Tibial artery (tissue), 4 donors: ENCODE measurements around the gene SCAMP4.
A peak's percentile ranks its signal among the peaks of the same experiment; 100 is the strongest.

Source experiments
- DNase-seq, 2 donors: peaks; one replicate each; pipeline ENCODE4 v3.0.0-alpha.2; 2019
- H3K27ac ChIP-seq, 2 donors: fragments of 200-600 bp; sonication (generic) in 1 of 2; 1 replicate in 1 of 2; 2 replicates in 1 of 2; pipeline ENCODE4 v1.5.1; 2018 to 2019; ENCODE audit warnings: mild to moderate bottlenecking in 1 of 2
- H3K27me3 ChIP-seq, 2 donors: fragments of 200-600 bp; sonication (generic) in 1 of 2; one replicate each; pipeline versions ENCODE4 v1.5.1 to v1.6.0; 2016 to 2019
- H3K36me3 ChIP-seq, 3 donors: fragments of 200-600 bp; sonication (generic) in 2 of 3; one replicate each; pipeline ENCODE4 v1.5.1; 2016 to 2019; ENCODE audit warnings: mild to moderate bottlenecking in 2 of 3
- H3K4me1 ChIP-seq, 4 donors: fragments of 200-600 bp; sonication (generic) in 2 of 4; 1 replicate in 3 of 4; 2 replicates in 1 of 4; pipeline ENCODE4 v1.5.1; 2016 to 2019
- H3K4me3 ChIP-seq, 2 donors: fragments of 200-600 bp; sonication (generic) in 1 of 2; 1 replicate in 1 of 2; 2 replicates in 1 of 2; pipeline ENCODE4 v1.5.1; 2018 to 2019; ENCODE audit warnings: mild to moderate bottlenecking in 2 of 2
- H3K9me3 ChIP-seq, 3 donors: fragments of 200-600 bp; sonication (generic) in 1 of 3; one replicate each; pipeline ENCODE4 v1.5.1; 2016 to 2019
- intact Hi-C: fragments of 100-400 bp; cut with DNase I; formaldehyde crosslinking; loops from one replicate; pipeline ENCODE4 v1.15.0; 2023; ENCODE audit warnings: low total_unique reads
- TF ChIP-seq, protein P1 (sequence below), 2 experiments: fragments of 200-600 bp in 1 of 2; fragments of 450-650 bp in 1 of 2; IDR thresholded peaks; one replicate each; pipeline ENCODE4 v1.5.1; 2017 to 2019; ENCODE audit warnings: antibody characterized with exemption in 2 of 2, mild to moderate bottlenecking in 1 of 2, moderate library complexity in 1 of 2

SCAMP4 gene

GRCh38 chr19:1864480-1865171 is 40.6 kb upstream of the SCAMP4 start:
- TF ChIP-seq, protein P1, sequence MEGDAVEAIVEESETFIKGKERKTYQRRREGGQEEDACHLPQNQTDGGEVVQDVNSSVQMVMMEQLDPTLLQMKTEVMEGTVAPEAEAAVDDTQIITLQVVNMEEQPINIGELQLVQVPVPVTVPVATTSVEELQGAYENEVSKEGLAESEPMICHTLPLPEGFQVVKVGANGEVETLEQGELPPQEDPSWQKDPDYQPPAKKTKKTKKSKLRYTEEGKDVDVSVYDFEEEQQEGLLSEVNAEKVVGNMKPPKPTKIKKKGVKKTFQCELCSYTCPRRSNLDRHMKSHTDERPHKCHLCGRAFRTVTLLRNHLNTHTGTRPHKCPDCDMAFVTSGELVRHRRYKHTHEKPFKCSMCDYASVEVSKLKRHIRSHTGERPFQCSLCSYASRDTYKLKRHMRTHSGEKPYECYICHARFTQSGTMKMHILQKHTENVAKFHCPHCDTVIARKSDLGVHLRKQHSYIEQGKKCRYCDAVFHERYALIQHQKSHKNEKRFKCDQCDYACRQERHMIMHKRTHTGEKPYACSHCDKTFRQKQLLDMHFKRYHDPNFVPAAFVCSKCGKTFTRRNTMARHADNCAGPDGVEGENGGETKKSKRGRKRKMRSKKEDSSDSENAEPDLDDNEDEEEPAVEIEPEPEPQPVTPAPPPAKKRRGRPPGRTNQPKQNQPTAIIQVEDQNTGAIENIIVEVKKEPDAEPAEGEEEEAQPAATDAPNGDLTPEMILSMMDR (IDR thresholded peaks at IDR 0.05), result peak; percentile 60 to 70
- H3K4me3 ChIP-seq, result peak overlapping the region; percentile 63 to 71
- peak overlapping the region; percentile 78 to 81 for H3K27ac ChIP-seq
- H3K36me3 ChIP-seq, result no peaks in the 10 kb centered on the region
- H3K9me3 ChIP-seq, result no peaks in the 10 kb centered on the region
- intact Hi-C loops, result no loop called here
- DNase-seq, result peak in 1 of 2 donors; percentile 66
- peaks cover 0 to 41% (median 34%) of the 10 kb centered on the region in 4 donors for H3K4me1 ChIP-seq
- H3K27me3 ChIP-seq, result no peaks in the 10 kb centered on the region

- peaks cover 0 to under 1% (median 0%) of the 10 kb centered on the region in 3 donors for H3K36me3 ChIP-seq
- no peak for DNase-seq
- intact Hi-C loops, result no loop called here
These were observed 39.8 kb upstream of the SCAMP4 start for GRCh38 chr19:1865172-1866010.

GRCh38 chr19:1866693-1867348 is 38.4 kb upstream of the SCAMP4 start:
- DNase-seq, result no peak
- intact Hi-C loops, result no loop called here
- no peak overlapping the region for H3K27ac ChIP-seq
- H3K27me3 ChIP-seq, result no peaks in the 10 kb centered on the region
- TF ChIP-seq, protein P1 (IDR thresholded peaks at IDR 0.05), result no peak
- H3K4me3 ChIP-seq, result no peak overlapping the region
- peaks cover 0 to 13% (median 4%) of the 10 kb centered on the region in 3 donors for H3K36me3 ChIP-seq
- no peaks in the 10 kb centered on the region for H3K9me3 ChIP-seq
- H3K4me1 ChIP-seq, result peaks cover 0 to 29% (median 16%) of the 10 kb centered on the region in 4 donors

More at GRCh38 chr19:1865172-1866010, 39.8 kb upstream of the SCAMP4 start:
- Histone ChIP-seq H3K27ac (peak overlapping the region; percentile 78 to 81), H3K4me1 (peaks cover 0 to 33% (median 27%) of the 10 kb centered on the region in 4 donors), H3K4me3 (peak overlapping the region; percentile 63 to 71), H3K27me3 (no peaks in the 10 kb centered on the region), H3K9me3 (no peaks in the 10 kb centered on the region)
- TF ChIP-seq, protein P1 (IDR thresholded peaks at IDR 0.05), result no peak

- Histone ChIP-seq H3K36me3 (peaks cover 0 to 13% (median 4%) of the 10 kb centered on the region in 3 donors), H3K27me3 (no peaks in the 10 kb centered on the region), H3K27ac (no peak overlapping the region), H3K4me3 (no peak overlapping the region), H3K9me3 (no peaks in the 10 kb centered on the region), H3K4me1 (peaks cover 0 to 29% (median 11%) of the 10 kb centered on the region in 4 donors)
- intact Hi-C loops, result no loop called here
- DNase-seq, result no peak
- TF ChIP-seq, protein P1 (IDR thresholded peaks at IDR 0.05), result no peak
These were observed 37.9 kb upstream of the SCAMP4 start for GRCh38 chr19:1867349-1867724.

DNA sequence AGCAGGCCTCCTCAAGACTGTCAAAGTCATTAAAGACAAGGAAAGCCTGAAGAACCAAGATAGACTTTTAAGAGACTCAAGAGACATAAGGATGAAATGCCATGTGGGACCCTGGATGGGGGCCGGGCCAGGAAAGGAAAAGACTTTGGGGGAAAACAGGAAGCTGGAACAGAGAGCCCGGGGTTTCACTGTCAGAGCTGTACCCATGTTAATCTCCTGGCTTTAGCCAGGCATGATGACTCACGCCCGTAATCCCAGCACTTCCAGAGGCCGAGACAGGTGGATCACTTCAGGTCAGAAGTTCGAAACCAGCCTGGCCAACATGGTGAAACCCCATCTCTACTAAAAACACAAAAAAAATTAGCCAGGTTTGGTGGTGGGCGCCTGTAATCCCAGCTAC is 36.2 kb upstream of the SCAMP4 start:
- Histone ChIP-seq H3K27me3 (no peaks in the 10 kb centered on the region), H3K9me3 (no peaks in the 10 kb centered on the region), H3K4me1 (peaks cover 0 to 42% (median 24%) of the 10 kb centered on the region in 4 donors), H3K27ac (no peak overlapping the region), H3K4me3 (no peak overlapping the region), H3K36me3 (peaks cover 0 to 13% (median 4%) of the 10 kb centered on the region in 3 donors)
- TF ChIP-seq, protein P1 (IDR thresholded peaks at IDR 0.05), result no peak
- intact Hi-C loops, result no loop called here
- DNase-seq, result no peak
